Measurements from ENCODE around the gene KRT39. TPM values are rescaled to one million over a fixed set of nuclear protein-coding genes. Genes with fewer than 3 reads are reported as not detected.

The KRT39 gene
- total RNA-seq, 3 donors from 2014 or later: 0.52 TPM; not detected in 2

- TF ChIP-seq CTCF (IDR thresholded peaks at IDR 0.05): no peak
- no peaks in the 10 kb centered on the region for H3K4me1 ChIP-seq (ENCODE audit: low read depth)
- intact Hi-C loops (cut with DNase I, micrococcal nuclease): no loop called here
- H3K36me3 ChIP-seq (ENCODE audit: low read depth): no peaks in the 10 kb centered on the region
- DNase-seq: no peak
- H3K9me3 ChIP-seq: no peaks in the 10 kb centered on the region
- no peak overlapping the region for H3K4me3 ChIP-seq
- ATAC-seq: no peak
Observed at GRCh38 chr17:40940266-40940665, 26.5 kb downstream of the KRT39 start.

GRCh38 chr17:40938981-40939380 lies 27.8 kb downstream of the KRT39 start:
- intact Hi-C loops (cut with DNase I, micrococcal nuclease): no loop called here
- H3K36me3 ChIP-seq (ENCODE audit: low read depth): no peaks in the 10 kb centered on the region

GRCh38 chr17:40937384-40937819 lies 29.3 kb downstream of the KRT39 start, which contains the start of gene KRT23:
KRT23 (minus strand) TSS chr17:40937646; CDS start chr17:40936603, 1,043 bp downstream.
- ATAC-seq: no peak
- H3K4me3 ChIP-seq: no peak within 1 kb of the TSS
- no peaks in the 10 kb centered on the region for H3K36me3 ChIP-seq (ENCODE audit: low read depth)
- no peaks in the 10 kb centered on the region for H3K4me1 ChIP-seq (ENCODE audit: low read depth)
- TF ChIP-seq CTCF (IDR thresholded peaks at IDR 0.05): no peak
- no peak for DNase-seq
- H3K9me3 ChIP-seq: no peaks in the 10 kb centered on the region
- intact Hi-C loops (cut with DNase I, micrococcal nuclease): no loop called here

More at GRCh38 chr17:40938981-40939380, 27.8 kb downstream of the KRT39 start:
- DNase-seq (no peak), ATAC-seq (no peak)
- Histone ChIP-seq H3K4me3 (no peak overlapping the region), H3K9me3 (no peaks in the 10 kb centered on the region), H3K4me1 (ENCODE audit: low read depth) (no peaks in the 10 kb centered on the region)
- TF ChIP-seq CTCF (IDR thresholded peaks at IDR 0.05): no peak

GRCh38 chr17:40936976-40937375 lies 29.8 kb downstream of the KRT39 start:
- Histone ChIP-seq H3K4me3 (no peak overlapping the region), H3K36me3 (ENCODE audit: low read depth) (no peaks in the 10 kb centered on the region), H3K9me3 (no peaks in the 10 kb centered on the region), H3K4me1 (ENCODE audit: low read depth) (no peaks in the 10 kb centered on the region)
- TF ChIP-seq CTCF (IDR thresholded peaks at IDR 0.05): no peak
- DNase-seq (no peak), ATAC-seq (peak; percentile 21)
- intact Hi-C loops (cut with DNase I, micrococcal nuclease): no loop called here

- Histone ChIP-seq H3K9me3 (no peaks in the 10 kb centered on the region), H3K36me3 (ENCODE audit: low read depth) (no peaks in the 10 kb centered on the region), H3K4me3 (no peak overlapping the region), H3K4me1 (ENCODE audit: low read depth) (no peaks in the 10 kb centered on the region)
- intact Hi-C loops (cut with DNase I, micrococcal nuclease): no loop called here
- peak in 2 of 3 donors; percentile 11 to 27 for DNase-seq
- no peak for TF ChIP-seq CTCF (IDR thresholded peaks at IDR 0.05)
- ATAC-seq: peak; percentile 90
Observed at GRCh38 chr17:40936437-40936971, 30.2 kb downstream of the KRT39 start.

- DNase-seq: no peak
Observed at GRCh38 chr17:40935624-40936023, 31.1 kb downstream of the KRT39 start.

More at GRCh38 chr17:40935624-40936023, 31.1 kb downstream of the KRT39 start:
- no peaks in the 10 kb centered on the region for H3K36me3 ChIP-seq (ENCODE audit: low read depth)
- H3K4me3 ChIP-seq: no peak overlapping the region
- H3K4me1 ChIP-seq (ENCODE audit: low read depth): no peaks in the 10 kb centered on the region
- no peak for ATAC-seq
- TF ChIP-seq CTCF (IDR thresholded peaks at IDR 0.05): no peak
- intact Hi-C loops (cut with DNase I, micrococcal nuclease): no loop called here
- no peaks in the 10 kb centered on the region for H3K9me3 ChIP-seq
